Stimulated activated CD4-positive, alpha-beta T cell treated with anti-CD3 and anti-CD28 coated beads, Interleukin-2, amount 100 ng/mL, for 24 hours (primary cell): ENCODE data around the gene UTY.
A peak's percentile ranks its signal among the peaks of the same experiment; 100 is the strongest.

Source experiments
- DNase-seq, 2 donors: peaks; one replicate each; pipeline ENCODE4 v3.0.0-alpha.2; 2020

Gene UTY

DNA sequence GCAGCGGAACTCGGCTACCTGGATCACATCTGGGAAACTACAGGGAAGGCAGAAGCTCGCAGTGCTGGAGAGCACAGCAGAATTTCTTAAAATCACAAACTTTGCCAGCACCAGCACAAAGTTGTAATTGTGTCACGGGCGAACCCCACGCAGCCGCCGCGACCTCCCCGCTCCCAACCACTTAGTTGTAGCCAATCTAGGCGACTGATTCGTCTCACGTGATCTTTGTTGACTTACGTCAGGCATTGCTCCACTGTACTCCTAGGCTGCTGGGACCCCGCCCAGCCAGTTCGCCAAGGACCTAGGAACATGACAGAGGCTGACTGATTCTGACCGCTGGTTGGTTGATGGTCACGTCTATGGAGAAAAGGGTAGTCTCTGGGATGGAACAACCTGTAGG is at the start of gene UTY:
UTY (minus strand) TSS at position 206 of the 400 bp plus-strand sequence. CDS start 368 bp downstream, outside the sequence.
- peak; percentile 69 to 74 for DNase-seq

DNA sequence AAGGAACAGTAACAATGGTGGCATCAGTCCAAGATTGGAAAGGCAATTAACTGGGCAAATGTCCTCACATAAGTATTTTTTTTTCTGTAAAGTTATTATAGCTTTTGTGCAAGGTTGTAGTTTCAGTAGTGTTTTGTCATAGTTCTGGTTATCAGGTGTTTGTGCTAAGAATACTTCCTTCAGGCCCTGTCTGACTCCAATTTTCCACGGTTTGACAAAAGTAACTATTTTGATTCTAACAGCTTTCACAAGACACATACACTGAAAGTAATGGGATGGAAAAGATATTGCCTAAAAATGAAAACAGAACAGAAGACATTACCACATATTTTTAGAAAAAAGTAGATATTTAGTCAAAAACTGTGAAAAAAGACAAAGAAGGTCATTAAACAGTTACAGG is 40.6 kb upstream of the UTY start:
- DNase-seq = no peak

DNA sequence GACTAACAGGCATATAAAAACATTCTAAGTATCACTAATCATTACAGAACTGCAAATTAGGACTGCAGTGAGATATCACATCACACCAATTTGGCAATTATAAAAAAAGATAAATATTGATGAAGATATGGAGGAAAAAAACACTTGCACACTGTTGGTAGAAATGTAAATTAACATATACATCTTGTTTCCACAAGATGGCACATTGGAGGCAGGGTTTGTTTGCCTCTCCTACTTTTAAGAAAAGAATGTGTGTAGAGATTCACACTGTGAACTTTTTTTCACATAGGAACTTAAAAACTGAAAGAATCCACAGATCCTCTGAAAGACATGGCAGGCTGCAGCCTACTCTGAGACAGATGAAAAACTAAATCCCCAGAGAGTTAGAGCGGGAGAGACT is 21.4 kb upstream of the UTY start:
- no peak for DNase-seq

DNA sequence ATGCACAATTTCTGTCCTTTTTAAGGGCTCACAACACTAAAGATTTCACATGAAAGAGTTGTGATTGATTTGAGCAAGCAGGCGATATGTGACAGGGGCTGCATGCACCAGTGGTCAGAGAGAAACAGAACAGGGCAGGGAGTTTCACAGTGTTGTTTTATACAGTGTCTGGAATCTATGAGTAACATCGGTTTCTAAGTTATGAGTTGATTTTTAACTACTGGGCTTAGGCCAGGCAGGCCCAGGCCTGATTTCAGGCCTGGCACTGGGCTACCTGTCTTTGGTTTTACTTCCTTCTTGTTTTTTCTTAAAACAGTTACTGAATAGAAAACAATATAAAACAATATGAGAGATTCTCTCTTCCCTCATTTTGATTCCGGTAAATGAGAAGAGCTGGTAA is 13.9 kb upstream of the UTY start:
- DNase-seq = no peak

DNA sequence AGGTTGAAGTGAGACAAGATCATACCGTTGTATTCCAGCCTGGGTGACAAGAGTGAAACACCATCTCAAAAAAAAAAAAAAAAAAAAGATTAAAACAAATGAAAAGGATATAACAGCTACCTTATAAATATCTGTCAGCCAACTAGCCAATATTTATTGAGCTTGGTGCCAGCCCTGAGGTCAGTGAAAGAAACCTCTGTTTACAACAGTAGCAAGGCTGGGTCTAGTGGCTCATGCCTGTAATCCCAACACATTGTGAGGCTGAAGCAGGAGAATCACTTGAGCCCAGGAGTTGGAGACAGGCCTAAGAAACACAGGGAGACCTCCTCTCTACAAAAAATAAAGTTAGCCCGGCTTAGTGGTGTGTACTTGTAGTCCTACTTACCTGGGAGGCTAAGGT is 12.6 kb upstream of the UTY start:
- no peak for DNase-seq

DNA sequence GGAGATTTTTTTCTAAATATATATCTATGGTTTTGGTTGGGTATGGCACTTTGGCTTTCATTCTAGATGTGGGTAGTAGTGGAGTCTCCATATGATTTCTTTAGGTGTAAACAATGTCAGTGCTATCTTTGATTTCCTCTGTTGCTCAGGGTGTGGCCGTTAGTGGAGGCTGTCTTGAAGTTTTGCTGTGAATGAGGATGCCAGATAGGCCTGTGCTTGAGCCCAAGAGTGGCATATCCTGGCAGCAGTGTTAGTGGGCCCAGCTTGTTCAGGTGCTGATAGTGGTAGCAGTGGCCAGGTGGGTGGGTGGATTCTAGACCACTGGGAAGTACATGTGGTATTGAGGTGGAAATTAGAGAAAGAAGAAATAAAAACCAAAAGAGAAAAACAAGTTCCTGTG is 8.9 kb upstream of the UTY start:
- DNase-seq = no peak

DNA sequence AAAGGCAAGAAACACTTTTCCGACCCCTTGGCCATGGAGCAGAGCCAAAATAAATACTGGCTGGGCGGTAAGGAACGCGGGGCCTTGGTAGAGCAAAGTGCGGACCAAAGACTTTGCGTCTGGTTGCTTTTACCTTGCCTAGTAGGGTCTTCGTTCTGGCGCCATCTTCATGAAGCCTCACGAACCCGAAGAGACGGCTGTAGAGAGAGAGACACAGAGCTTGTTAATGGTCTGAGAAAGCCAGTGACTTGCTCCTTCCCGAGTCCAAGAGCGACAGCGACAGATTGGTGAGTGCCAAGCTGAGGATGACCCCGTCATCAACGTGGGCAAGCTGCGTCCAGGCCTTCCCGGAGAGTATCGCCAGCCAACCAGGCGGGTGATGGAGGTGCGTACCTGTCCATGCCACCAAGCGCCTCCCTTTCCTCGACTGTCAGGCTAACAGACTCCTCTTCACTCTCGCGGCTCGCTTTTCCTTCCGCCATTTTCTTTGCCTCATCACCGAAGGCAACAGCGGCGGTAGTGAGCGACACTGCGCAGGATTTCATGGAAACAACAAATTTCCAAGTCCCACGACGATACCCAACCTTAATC is 617 bp downstream of the UTY start:
- peak; percentile 55 to 57 for DNase-seq

DNA sequence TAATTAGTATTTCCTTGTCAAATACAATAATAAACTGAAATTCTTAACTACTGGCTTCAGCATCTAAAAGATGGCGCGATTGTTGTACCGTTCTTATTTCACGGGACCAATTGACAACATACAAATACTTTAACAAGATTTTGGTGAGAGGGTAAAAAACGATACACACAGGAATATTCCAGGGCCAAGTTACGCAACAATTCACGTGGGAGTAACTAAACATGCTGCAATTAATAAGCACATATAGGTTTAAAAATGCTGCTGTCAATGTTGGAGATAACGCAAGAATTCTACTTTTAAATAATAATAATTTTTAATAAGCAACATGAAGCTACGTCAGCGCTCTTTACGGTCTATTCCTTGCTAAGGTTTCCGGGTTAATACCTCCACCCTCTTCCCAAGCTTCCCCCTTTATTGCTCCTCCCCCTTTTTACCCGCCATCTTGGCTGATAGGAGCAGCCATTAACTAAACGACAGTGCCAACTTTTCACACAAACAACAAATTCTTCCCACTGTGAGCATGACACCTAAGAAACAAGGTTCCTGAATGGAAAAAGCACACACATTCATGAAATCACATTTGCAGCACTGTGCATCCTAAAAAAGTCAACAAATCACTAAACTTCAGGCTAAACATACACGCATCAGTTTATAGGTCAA is 1.6 kb downstream of the UTY start:
- DNase-seq = peak; percentile 22 to 46

DNA sequence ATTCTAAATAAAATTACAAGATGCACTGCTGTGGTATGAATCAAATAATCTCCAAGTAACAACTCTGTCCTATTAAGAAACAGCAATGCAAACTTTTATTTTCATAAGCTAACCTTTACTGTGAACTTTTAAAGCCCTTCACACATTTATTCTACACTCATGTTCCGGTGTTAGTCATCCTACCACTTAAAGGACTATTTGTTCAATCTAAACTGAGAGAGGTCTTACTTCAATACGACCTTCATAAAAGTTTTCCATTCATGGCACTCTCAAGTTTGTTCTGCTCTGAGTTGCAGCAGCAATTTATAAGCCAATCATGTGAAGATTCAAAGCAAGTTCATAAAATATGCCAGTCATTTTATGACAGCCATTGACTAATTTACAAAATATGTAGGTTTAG is 4.8 kb downstream of the UTY start:
- no peak for DNase-seq

DNA sequence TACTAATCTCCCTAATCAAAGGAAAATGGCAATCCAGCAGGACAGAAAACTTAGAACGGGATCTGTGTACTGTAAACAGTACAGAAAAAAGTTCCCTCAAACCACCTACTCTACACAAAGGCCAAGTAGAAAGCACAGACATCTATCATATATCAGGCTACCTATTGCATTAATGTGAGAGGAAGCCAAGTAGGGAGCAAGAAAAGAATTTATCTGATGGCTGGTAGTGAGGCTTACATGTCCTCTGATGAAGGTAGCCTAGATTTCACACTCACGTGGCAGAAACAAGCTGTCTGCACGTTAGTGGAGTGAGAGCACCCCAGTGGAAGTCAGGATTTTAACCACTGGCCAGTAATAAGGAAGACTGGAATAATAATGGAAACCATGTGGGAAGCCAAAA is 28.3 kb downstream of the UTY start:
- no peak for DNase-seq

DNA sequence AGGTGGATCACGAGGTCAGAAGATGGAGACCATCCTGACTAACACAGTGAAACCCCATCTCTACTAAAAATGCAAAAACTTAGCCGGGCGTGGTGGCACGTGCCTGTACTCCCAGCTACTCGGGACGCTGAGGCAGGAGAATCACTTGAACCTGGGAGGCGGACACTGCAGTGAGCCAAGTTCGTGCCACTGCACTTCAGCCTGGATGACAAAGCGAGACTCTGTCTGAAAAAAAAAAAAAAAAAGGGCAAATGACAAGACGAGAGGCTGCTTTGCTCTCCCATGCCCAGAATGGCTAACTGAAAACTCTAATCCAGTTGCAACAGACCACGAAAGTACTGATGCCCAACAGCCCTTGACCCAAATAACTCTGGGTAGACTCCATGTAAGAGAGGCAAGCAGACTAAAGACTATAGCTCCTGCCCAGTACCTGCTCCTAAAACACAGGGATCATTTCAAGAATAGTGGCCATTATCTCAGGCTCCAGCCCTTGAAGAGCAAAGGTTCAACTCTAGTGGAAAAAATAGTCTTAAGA is 29.2 kb downstream of the UTY start:
- DNase-seq = no peak

DNA sequence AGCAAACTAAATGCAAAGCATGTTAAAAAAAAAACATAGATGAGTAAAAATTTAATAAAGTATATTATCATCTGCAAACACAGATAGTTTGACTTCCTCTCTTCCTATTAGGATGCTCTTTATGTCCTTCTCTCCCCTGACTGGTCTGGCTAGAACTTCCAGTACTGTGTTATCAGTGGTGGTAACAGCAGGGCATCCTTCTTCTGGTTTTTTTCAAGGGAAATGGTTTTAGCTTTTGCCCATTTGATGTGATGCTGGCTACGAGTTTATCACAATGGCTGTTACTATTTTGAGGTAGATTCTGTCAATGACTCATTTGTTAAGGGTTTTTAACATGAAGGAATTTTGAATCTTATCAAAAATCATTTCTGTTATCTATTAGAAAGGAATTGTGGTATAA is 34.3 kb downstream of the UTY start:
- no peak for DNase-seq

DNA sequence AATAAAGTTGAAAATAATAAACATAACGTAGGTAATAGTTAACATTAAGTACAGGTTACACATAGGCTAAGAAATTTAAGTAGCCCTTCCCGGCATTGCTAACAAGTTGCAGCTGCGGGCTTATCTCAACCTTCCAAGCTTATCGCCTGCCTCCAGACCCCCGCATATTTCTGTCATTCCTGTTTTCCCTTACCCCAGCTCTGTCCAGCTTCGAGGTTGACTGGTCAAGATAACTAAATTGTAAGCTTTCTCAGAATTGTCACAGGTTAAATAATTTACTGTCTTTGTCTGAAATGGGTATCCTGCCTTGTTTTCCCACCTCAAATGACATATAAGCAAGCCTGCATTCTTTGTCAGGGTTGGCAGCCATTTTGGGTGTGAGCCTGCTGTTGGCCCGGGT is 36.7 kb downstream of the UTY start:
- no peak for DNase-seq

DNA sequence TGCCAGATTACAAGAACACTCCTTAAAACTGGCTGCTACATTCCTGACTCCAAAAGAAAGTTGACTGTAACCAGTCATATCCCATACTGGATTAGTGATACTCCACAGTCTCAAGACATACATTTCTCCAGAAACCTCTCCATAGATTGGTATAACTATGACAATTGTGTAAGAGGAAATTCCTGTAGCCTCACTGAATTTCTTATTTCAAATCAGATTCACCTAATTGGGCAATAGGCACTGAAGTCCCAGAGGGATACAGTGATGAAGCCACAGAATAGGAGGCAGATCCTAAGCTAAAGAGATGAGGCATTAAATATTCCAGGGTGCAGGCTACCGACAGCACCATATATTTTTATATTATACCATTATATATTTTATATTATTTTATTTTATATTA is 39.0 kb downstream of the UTY start:
- DNase-seq = no peak

DNA sequence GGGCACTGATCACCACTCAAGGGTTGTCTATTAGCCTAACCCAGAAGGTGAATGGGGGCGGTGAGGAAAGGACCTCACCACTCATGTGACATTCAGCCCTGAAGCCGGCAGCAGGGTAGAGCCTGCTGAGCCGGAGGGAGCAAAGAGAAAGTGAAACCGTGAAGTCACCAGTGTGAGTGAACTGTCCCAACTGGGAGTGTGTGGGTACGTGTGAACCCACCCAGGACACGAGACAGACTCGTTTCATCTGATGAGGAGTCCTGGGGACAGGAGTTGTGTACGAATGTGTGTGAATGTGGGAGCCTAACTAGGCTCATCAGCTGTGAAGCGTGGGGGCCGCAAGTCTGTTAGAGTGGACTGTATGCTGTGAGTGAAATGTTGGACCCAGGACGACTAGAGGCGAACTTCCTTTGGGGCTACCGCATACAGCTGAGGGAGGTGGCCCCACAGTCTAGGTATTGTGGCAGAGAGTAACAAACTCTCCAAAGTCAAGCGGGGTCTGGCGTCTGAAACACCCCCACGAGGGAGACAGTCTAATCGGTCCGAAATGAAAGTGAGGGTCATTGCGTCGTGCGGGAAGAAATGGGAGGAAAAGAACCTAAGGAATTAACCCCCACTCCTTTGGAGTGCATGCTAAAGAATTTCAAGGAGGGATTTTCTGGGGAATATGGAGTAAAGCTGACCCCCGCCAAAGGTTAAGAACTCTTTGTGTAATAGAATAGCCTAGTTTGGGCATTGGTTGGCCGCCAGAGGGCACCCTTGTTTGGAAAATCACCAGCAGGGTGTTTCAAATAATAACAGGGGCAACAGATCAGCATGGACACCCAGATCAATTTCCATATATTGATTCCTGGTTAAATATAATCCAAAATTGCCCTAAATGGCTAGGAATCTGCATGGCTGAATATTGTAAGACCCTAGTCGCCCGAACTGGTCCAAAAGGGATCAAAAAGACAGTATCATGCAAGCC is 43.6 kb downstream of the UTY start:
- peak; percentile 61 to 70 for DNase-seq

DNA sequence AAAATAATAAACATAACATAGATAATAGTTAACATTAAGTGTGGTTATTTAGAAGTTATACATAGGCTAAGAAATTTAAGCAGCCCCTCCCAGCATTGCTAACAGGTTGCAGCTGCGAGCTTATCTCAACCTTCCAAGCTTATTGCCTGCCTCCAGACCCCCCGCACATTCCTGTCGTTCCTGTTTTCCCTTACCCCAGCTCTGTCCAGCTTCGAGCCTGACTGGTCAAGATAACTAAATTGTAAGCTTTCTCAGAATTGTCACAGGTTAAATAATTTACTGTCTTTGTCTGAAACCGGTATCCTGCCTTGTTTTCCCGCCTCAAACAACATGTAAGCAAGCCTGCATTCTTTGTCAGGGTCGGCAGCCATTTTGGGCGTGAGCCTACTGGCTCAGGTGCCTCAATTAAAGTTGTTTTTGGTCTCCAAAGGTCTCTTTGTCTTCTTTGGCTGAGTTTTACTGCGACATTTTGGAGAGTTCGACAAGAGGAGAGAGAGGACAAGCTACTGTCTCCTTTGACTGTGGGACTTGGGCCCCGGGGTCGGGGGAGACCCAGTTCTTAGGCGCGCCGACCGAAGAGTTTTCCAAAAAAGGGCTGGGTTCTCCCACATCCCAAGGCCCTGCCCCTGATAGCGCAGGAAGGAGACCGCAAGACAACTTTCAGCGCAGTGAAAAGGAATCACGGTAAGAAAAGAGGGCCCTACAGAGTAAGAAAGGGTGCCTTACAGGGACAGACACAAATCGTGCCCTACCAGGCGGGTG is 44.4 kb downstream of the UTY start:
- DNase-seq = no peak

DNA sequence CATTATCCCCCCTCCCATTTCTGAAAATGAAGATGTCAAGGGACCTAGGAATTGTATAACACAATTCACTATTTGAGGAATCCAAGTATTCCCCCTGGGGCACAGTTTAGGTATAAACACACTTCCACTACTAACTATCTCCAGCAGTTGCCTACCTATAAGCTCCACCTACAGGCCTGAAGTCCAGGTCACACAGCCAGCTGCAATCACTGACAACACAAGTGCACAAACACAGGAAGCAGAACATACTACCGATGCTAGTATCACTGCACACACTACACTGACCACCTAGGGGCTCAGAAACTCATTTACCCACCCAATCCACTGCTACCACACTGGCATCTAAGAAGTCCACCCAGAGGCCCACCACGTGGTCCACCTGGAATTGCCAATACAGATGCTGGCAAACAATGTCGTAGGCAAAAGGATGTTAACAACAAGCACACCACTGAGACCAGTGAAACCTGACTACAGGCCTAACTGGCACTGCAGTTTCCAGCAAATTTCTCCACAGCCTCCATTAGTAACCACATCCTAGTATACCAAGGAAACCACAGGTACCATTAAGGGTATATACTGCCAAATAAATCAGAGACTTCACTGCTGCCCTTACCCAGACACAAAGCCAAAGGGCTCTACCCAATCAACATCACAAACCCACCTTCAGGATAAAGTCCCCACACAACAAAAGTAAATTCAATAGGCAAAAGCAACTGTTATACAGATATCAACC is 47.4 kb downstream of the UTY start:
- DNase-seq = no peak

DNA sequence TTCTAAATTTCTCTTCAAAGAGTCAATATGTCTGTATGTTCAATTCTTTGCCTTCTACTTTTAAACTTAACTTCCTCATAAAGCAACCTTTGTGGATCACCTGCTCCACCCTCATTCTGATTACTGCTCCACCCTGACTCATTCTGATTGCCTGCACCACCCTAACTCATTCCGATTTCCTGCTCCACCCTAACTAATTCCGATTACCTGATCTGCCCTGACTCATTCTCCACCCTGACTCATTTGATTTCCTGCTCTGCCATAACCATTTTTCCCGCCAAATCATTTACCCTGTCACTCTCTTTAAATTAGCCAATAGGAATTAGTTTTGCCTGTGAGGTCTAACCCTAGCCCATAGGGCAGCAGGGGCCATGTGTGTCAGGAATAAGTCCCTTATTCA is 50.3 kb downstream of the UTY start:
- DNase-seq = no peak

DNA sequence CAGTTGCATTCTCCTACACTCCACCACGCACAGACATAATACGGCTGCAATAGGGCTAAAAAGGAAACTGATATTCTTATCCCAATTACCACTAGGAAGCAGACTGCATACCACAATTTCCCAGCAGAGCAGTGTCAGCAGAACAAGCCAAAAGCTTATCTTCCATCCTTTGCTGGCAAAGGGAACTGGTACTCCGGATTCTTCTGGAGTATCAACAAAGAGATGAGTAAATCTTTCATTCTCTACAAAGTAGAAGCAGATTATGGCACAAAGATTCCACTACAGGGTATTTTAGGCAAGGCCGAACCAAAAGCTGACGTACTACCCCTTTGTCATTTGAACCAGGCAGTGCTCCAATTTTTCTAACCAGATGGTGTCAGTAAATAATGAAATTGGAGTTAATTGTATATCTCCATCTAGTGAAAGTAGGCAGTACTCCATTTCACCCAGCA is 56.5 kb downstream of the UTY start:
- DNase-seq = no peak

DNA sequence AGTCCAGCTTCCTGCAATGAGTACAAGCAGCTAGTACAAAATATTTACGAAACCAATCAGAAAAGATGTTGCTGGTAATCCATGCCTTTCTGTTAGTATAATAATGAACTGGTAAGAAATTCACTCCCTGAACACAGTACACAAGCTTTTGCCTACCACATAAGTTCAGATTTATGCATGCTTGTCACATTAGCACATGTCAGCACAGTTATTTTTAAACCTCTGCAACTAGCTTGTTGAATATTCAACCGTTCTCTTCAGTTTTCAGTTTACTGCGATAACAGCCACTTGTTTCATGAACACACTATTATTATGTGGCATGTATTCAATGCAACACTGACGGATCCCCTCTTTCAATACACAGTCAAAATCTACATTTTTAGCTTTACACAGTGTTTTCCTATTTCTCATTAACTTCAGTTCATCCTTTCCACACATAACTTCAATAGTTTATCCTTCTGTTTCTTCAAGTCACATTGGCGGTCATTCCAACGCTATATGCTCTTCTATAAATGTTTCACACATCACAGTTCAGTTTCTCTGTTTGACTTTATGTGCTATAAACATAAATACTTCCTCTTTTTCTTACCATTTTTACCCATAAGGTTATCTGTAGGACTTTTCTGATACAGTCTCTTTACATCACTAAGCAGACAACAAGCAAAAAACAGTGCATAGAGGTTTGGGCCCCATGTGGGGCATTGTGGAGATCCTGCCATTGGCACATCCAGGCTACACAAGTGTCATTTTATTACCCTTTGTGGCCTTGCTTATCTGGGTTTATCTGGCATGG is 62.8 kb downstream of the UTY start:
- no peak for DNase-seq

DNA sequence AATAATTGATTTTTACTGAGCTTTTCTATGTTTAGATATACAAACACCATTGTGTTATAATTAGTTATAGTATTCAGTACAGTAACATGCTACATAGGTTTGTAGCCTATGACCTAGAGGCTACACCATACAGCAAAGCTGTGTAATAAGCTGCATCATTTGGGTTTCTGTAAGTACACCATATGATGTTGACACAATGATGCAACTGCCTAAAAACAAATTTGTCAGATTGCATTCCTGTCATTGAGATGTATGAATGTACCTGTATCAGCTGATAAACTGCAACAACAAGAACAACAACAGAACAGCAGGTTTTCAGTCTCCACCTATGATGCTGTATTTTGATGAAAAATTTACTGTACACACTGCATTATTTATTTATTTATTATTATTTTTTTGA is 64.3 kb downstream of the UTY start:
- DNase-seq = no peak
